Stimulated activated naive CD8-positive, alpha-beta T cell treated with anti-CD3 and anti-CD28 coated beads, Interleukin-15, amount 100 ng/mL, for 72 hours (primary cell): ENCODE results near the gene CACNG3.
"Not testable (repeated sequence)": the region's sequence is repeated elsewhere in the genome, so short reads cannot be mapped to it uniquely, and the experiment has no call there.

Source experiments
- ATAC-seq: fragments of 150-1000 bp; cut with Tn5 transposase; 2 replicates; pipeline ENCODE4 v1.10.0; 2021; ENCODE audit warnings: mild to moderate bottlenecking, moderate library complexity
- DNase-seq, 2 donors: peaks; one replicate each; pipeline ENCODE4 v3.0.0; 2021 to 2022
- H3K27ac Mint-ChIP-seq, 2 donors: one replicate each; pipeline ENCODE4 v1.8.0; 2022; ENCODE audit warnings: mild to moderate bottlenecking in 2 of 2, mixed read lengths in 2 of 2, moderate library complexity in 2 of 2
- H3K27me3 Mint-ChIP-seq: one replicate; pipeline ENCODE4 v1.8.0; 2022; ENCODE audit warnings: mixed read lengths
- H3K4me1 Mint-ChIP-seq: one replicate; pipeline ENCODE4 v1.8.0; 2022; ENCODE audit warnings: mild to moderate bottlenecking, mixed read lengths
- H3K4me3 Mint-ChIP-seq, 2 donors: one replicate each; pipeline ENCODE4 v1.8.0; 2022; ENCODE audit warnings: mild to moderate bottlenecking in 2 of 2, mixed read lengths in 2 of 2, moderate library complexity in 1 of 2
- H3K9me3 Mint-ChIP-seq, 2 donors: one replicate each; pipeline ENCODE4 v1.8.0; 2022; ENCODE audit warnings: mixed read lengths in 2 of 2

The CACNG3 gene

GRCh38 chr16:24298548-24299167 lies 42.5 kb downstream of the CACNG3 start:
- H3K4me3 Mint-ChIP-seq, result no peak overlapping the region
- DNase-seq, result no peak
- no peaks in the 10 kb centered on the region for H3K9me3 Mint-ChIP-seq
- peaks cover 13% of the 10 kb centered on the region for H3K27me3 Mint-ChIP-seq
- ATAC-seq, result no peak
- H3K27ac Mint-ChIP-seq, result no peak overlapping the region
- no peaks in the 10 kb centered on the region for H3K4me1 Mint-ChIP-seq

GRCh38 chr16:24300750-24301149 lies 44.6 kb downstream of the CACNG3 start:
- H3K4me3 Mint-ChIP-seq, ATAC-seq, H3K27ac Mint-ChIP-seq: not testable (repeated sequence)

GRCh38 chr16:24302636-24303035 lies 46.5 kb downstream of the CACNG3 start:
- Mint-ChIP-seq H3K9me3 (no peaks in the 10 kb centered on the region), H3K27ac (no peak overlapping the region), H3K4me3 (no peak overlapping the region), H3K4me1 (no peaks in the 10 kb centered on the region), H3K27me3 (peaks cover 24% of the 10 kb centered on the region)
- ATAC-seq, result no peak
- no peak for DNase-seq

More at GRCh38 chr16:24300750-24301149, 44.6 kb downstream of the CACNG3 start:
- H3K27me3 Mint-ChIP-seq, DNase-seq, H3K9me3 Mint-ChIP-seq, H3K4me1 Mint-ChIP-seq: not testable (repeated sequence)

GRCh38 chr16:24308200-24308599 lies 52.1 kb downstream of the CACNG3 start:
- Mint-ChIP-seq H3K9me3 (no peaks in the 10 kb centered on the region), H3K27ac (no peak overlapping the region), H3K4me3 (no peak overlapping the region), H3K27me3 (peaks cover 30% of the 10 kb centered on the region), H3K4me1 (no peaks in the 10 kb centered on the region)
- DNase-seq (no peak), ATAC-seq (no peak)

GRCh38 chr16:24309258-24310142 lies 53.4 kb downstream of the CACNG3 start:
- no peaks in the 10 kb centered on the region for H3K4me1 Mint-ChIP-seq
- no peak overlapping the region for H3K4me3 Mint-ChIP-seq
- DNase-seq (peak in 1 of 2 donors; percentile 20), ATAC-seq (no peak)
- H3K27ac Mint-ChIP-seq, result no peak overlapping the region
- H3K27me3 Mint-ChIP-seq, result peaks cover 30% of the 10 kb centered on the region
- H3K9me3 Mint-ChIP-seq, result no peaks in the 10 kb centered on the region

- no peak overlapping the region for H3K4me3 Mint-ChIP-seq
- ATAC-seq, result no peak
- no peak overlapping the region for H3K27ac Mint-ChIP-seq
- no peak for DNase-seq
- H3K27me3 Mint-ChIP-seq, result peaks cover 23% of the 10 kb centered on the region
- no peaks in the 10 kb centered on the region for H3K4me1 Mint-ChIP-seq
- no peaks in the 10 kb centered on the region for H3K9me3 Mint-ChIP-seq
Observed at GRCh38 chr16:24315343-24315742, 59.2 kb downstream of the CACNG3 start.

GRCh38 chr16:24318680-24319079 lies 62.5 kb downstream of the CACNG3 start:
- H3K4me1 Mint-ChIP-seq, result no peaks in the 10 kb centered on the region
- no peak for ATAC-seq

GRCh38 chr16:24319126-24319814 lies 63.1 kb downstream of the CACNG3 start:
- H3K4me3 Mint-ChIP-seq, result no peak overlapping the region
- H3K27me3 Mint-ChIP-seq, result peaks cover 27% of the 10 kb centered on the region
- no peak overlapping the region for H3K27ac Mint-ChIP-seq
- DNase-seq (no peak), ATAC-seq (no peak)
- no peaks in the 10 kb centered on the region for H3K4me1 Mint-ChIP-seq
- H3K9me3 Mint-ChIP-seq, result no peaks in the 10 kb centered on the region

More at GRCh38 chr16:24318680-24319079, 62.5 kb downstream of the CACNG3 start:
- Mint-ChIP-seq H3K4me3 (no peak overlapping the region), H3K27ac (no peak overlapping the region), H3K27me3 (peaks cover 23% of the 10 kb centered on the region), H3K9me3 (no peaks in the 10 kb centered on the region)
- no peak for DNase-seq

GRCh38 chr16:24322106-24322505 lies 66.0 kb downstream of the CACNG3 start:
- Mint-ChIP-seq H3K4me1 (no peaks in the 10 kb centered on the region), H3K9me3 (no peaks in the 10 kb centered on the region), H3K27me3 (peaks cover 21% of the 10 kb centered on the region), H3K4me3 (no peak overlapping the region), H3K27ac (no peak overlapping the region)
- ATAC-seq (no peak), DNase-seq (no peak)

GRCh38 chr16:24324421-24324820 lies 68.3 kb downstream of the CACNG3 start:
- no peak for ATAC-seq
- H3K9me3 Mint-ChIP-seq, result no peaks in the 10 kb centered on the region
- H3K4me1 Mint-ChIP-seq, result no peaks in the 10 kb centered on the region
- DNase-seq, result no peak
- H3K27me3 Mint-ChIP-seq, result peaks cover 13% of the 10 kb centered on the region
- no peak overlapping the region for H3K4me3 Mint-ChIP-seq
- no peak overlapping the region for H3K27ac Mint-ChIP-seq

GRCh38 chr16:24328835-24329452 lies 72.8 kb downstream of the CACNG3 start:
- DNase-seq, result no peak
- Mint-ChIP-seq H3K27me3 (peaks cover 12% of the 10 kb centered on the region), H3K27ac (no peak overlapping the region), H3K4me1 (no peaks in the 10 kb centered on the region), H3K9me3 (no peaks in the 10 kb centered on the region), H3K4me3 (no peak overlapping the region)
- no peak for ATAC-seq

- no peaks in the 10 kb centered on the region for H3K27me3 Mint-ChIP-seq
- ATAC-seq (no peak), DNase-seq (no peak)
Observed at GRCh38 chr16:24332178-24332577, 76.0 kb downstream of the CACNG3 start.

GRCh38 chr16:24332582-24333090 lies 76.5 kb downstream of the CACNG3 start:
- ATAC-seq (no peak), DNase-seq (no peak)
- Mint-ChIP-seq H3K27me3 (no peaks in the 10 kb centered on the region), H3K4me3 (no peak overlapping the region), H3K27ac (no peak overlapping the region), H3K9me3 (no peaks in the 10 kb centered on the region), H3K4me1 (no peaks in the 10 kb centered on the region)

More at GRCh38 chr16:24332178-24332577, 76.0 kb downstream of the CACNG3 start:
- Mint-ChIP-seq H3K4me3 (no peak overlapping the region), H3K27ac (no peak overlapping the region), H3K9me3 (no peaks in the 10 kb centered on the region), H3K4me1 (no peaks in the 10 kb centered on the region)

- DNase-seq, result no peak
- Mint-ChIP-seq H3K4me3 (no peak overlapping the region), H3K4me1 (no peaks in the 10 kb centered on the region), H3K27ac (no peak overlapping the region), H3K9me3 (no peaks in the 10 kb centered on the region), H3K27me3 (no peaks in the 10 kb centered on the region)
- ATAC-seq, result no peak
Observed at GRCh38 chr16:24336491-24336890, 80.4 kb downstream of the CACNG3 start.

- no peaks in the 10 kb centered on the region for H3K9me3 Mint-ChIP-seq
- no peaks in the 10 kb centered on the region for H3K27me3 Mint-ChIP-seq
- H3K4me1 Mint-ChIP-seq, result no peaks in the 10 kb centered on the region
- H3K4me3 Mint-ChIP-seq, result no peak overlapping the region
- no peak overlapping the region for H3K27ac Mint-ChIP-seq
- ATAC-seq (no peak), DNase-seq (no peak)
Observed at GRCh38 chr16:24337013-24337412, 80.9 kb downstream of the CACNG3 start.
